ENCODE measurements around the gene CCSAP. TPM values are rescaled to one million over a fixed set of nuclear protein-coding genes. Genes with fewer than 3 reads are reported as not detected.
"Not testable (repeated sequence)": the region's sequence is repeated elsewhere in the genome, so short reads cannot be mapped to it uniquely, and the experiment has no call there.

The CCSAP gene
- total RNA-seq, 1 donor from 2014 or later = 9.1 TPM

DNA sequence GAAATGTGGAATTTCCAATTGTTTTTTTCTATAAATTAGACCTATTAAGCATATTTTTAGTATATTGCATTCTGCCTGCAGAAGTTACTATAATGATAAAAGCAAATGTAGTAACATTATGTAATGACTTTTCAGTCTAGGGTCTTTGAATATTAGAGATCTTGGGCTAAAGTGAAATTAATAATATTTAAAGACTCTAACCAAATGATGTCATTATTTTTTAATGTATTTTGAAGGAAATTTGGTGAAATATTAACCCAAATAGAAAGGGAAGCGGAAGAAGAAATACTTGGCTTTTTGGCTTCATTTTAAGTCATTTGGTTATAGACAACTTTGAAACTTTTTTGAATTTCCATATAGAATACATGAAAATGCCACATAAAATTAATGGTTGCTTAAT, 45.1 kb downstream of the CCSAP start:
- Mint-ChIP-seq H3K9me3 (no peaks in the 10 kb centered on the region), H3K4me3 (no peak overlapping the region), H3K36me3 (ENCODE audit: low read depth) (peaks cover 16% of the 10 kb centered on the region), H3K27me3 (ENCODE audit: low read depth) (no peaks in the 10 kb centered on the region), H3K27ac (ENCODE audit: unreplicated experiment) (no peak overlapping the region), H3K4me1 (peaks cover 4% of the 10 kb centered on the region)
- TF ChIP-seq, protein P1, sequence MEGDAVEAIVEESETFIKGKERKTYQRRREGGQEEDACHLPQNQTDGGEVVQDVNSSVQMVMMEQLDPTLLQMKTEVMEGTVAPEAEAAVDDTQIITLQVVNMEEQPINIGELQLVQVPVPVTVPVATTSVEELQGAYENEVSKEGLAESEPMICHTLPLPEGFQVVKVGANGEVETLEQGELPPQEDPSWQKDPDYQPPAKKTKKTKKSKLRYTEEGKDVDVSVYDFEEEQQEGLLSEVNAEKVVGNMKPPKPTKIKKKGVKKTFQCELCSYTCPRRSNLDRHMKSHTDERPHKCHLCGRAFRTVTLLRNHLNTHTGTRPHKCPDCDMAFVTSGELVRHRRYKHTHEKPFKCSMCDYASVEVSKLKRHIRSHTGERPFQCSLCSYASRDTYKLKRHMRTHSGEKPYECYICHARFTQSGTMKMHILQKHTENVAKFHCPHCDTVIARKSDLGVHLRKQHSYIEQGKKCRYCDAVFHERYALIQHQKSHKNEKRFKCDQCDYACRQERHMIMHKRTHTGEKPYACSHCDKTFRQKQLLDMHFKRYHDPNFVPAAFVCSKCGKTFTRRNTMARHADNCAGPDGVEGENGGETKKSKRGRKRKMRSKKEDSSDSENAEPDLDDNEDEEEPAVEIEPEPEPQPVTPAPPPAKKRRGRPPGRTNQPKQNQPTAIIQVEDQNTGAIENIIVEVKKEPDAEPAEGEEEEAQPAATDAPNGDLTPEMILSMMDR (conservative IDR thresholded peaks at IDR 0.05) = no peak
- no peak for DNase-seq (ENCODE audit: low read depth, low spot score)

DNA sequence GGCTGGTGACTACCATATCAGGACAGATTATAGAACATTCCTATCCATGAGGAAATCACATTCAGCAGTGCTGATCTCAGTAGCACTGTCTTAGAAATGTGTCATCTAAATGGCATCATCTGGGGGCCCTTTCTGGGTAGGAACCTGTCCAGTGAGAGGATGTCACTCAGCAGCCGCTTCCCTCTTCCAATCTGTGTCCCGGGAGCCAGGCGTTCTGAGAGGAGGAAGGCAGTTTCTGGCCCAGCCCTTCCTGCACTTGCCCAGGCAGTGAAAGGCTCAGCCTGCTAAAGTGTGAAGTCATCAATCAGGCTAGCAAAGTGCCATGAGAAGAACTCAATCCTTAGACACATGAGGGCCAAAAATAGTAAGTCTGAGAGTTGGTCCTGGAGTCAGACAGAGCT, 46.3 kb downstream of the CCSAP start:
- H3K9me3 Mint-ChIP-seq = no peaks in the 10 kb centered on the region
- TF ChIP-seq, protein P1 (conservative IDR thresholded peaks at IDR 0.05) = no peak
- H3K4me3 Mint-ChIP-seq = no peak overlapping the region
- no peak overlapping the region for H3K27ac Mint-ChIP-seq (ENCODE audit: unreplicated experiment)
- H3K36me3 Mint-ChIP-seq (ENCODE audit: low read depth) = peaks cover 16% of the 10 kb centered on the region
- H3K4me1 Mint-ChIP-seq = peaks cover 4% of the 10 kb centered on the region
- no peaks in the 10 kb centered on the region for H3K27me3 Mint-ChIP-seq (ENCODE audit: low read depth)
- DNase-seq (ENCODE audit: low read depth, low spot score) = no peak

DNA sequence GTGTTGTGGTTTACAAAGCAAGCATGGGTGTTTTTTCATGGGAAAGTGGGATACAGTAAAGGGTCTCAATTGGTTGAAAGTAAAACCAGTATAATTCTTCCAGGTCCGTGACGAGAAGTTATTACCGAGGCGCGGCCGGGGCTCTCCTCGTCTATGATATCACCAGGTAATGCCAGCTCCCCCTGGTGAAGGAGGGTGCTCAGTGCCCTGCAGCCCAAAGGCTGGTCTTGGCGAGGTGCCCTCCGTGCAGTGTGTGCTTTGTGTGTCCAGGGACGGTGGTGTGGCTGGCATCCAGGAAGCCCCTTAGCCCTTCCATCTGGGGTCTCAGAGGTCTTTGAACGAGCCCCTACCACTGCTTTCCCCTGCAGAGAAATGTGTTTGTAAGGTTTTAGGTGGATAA, 47.1 kb downstream of the CCSAP start:
- H3K4me3 Mint-ChIP-seq = no peak overlapping the region
- DNase-seq (ENCODE audit: low read depth, low spot score) = no peak
- no peaks in the 10 kb centered on the region for H3K27me3 Mint-ChIP-seq (ENCODE audit: low read depth)
- H3K27ac Mint-ChIP-seq (ENCODE audit: unreplicated experiment) = no peak overlapping the region
- peaks cover 24% of the 10 kb centered on the region for H3K36me3 Mint-ChIP-seq (ENCODE audit: low read depth)
- TF ChIP-seq, protein P1 (conservative IDR thresholded peaks at IDR 0.05) = no peak
- no peaks in the 10 kb centered on the region for H3K9me3 Mint-ChIP-seq
- peaks cover 4% of the 10 kb centered on the region for H3K4me1 Mint-ChIP-seq

DNA sequence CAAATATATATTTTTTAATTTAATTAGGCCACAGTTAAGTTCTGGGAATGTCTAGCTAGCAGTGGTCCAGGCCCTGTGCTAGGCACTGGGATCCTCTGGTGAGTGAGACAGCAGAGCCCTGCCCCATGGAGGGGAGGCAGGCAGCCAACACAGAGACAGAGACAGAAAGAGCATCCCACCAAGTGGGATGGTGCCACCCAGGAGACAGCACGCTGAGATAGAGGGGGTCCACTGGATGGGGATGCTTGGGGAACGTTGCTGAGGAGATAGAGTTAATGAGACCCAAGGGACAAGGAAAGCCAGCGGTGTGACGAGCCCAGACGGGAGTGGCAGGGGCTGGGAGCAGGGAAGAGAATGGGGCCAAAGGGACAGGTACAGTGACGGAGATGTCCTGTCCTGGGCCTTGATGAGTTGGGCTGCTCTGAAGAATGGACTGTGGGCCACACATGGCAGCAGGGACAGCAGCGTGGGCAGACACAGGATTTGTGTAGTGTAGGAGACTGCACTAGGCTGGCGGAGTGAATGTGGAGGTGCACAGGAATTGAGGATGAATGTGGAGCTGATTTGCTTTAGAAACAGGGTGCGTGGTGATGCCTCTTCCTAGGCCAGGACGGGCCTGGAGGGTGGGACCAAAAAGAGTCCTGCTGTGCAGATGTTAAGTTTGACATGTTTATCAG, 49.2 kb downstream of the CCSAP start:
- TF ChIP-seq, protein P1 (conservative IDR thresholded peaks at IDR 0.05) = no peak
- Mint-ChIP-seq H3K27ac (ENCODE audit: unreplicated experiment) (no peak overlapping the region), H3K36me3 (ENCODE audit: low read depth) (peaks cover 15% of the 10 kb centered on the region), H3K4me3 (no peak overlapping the region), H3K27me3 (ENCODE audit: low read depth) (no peaks in the 10 kb centered on the region), H3K9me3 (no peaks in the 10 kb centered on the region), H3K4me1 (peaks cover 4% of the 10 kb centered on the region)
- DNase-seq (ENCODE audit: low read depth, low spot score) = no peak

DNA sequence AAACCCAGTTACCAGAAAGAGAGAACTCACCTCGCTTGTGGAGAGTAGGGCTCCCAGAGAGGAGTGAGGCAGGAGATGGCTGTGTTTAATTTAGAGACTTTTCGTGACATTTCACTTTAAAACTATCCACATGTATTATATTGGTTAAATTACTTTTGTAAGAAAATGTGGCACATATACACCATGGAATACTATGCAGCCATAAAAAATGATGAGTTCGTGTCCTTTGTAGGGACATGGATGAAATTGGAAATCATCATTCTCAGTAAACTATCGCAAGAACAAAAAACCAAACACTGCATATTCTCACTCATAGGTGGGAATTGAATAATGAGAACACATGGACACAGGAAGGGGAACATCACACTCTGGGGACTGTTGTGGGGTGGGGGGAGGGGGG, 51.2 kb downstream of the CCSAP start:
- H3K27ac Mint-ChIP-seq (ENCODE audit: unreplicated experiment); H3K4me1 Mint-ChIP-seq; H3K4me3 Mint-ChIP-seq; H3K9me3 Mint-ChIP-seq; H3K27me3 Mint-ChIP-seq (ENCODE audit: low read depth); DNase-seq (ENCODE audit: low read depth, low spot score): not testable (repeated sequence)
- peaks cover 14% of the 10 kb centered on the region for H3K36me3 Mint-ChIP-seq (ENCODE audit: low read depth)

DNA sequence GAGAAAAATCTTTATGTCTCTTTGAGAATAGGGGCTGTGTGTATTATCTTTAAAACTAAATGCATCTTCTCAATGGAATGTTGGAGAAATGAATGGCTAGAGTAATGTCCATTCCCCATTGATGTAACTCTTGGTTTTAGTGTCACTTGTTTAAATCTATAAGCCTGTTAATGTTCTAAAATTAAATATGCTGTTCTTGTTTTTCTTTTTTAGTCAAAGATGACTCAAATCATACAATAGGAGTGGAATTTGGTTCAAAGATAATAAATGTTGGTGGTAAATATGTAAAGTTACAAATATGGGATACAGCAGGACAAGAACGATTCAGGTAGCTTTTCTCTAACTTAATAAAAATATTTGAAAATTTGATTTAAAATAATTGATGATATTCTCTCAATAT, 54.3 kb downstream of the CCSAP start:
- TF ChIP-seq, protein P1 (conservative IDR thresholded peaks at IDR 0.05) = no peak
- no peak for DNase-seq (ENCODE audit: low read depth, low spot score)
- Mint-ChIP-seq H3K27ac (ENCODE audit: unreplicated experiment) (no peak overlapping the region), H3K4me3 (no peak overlapping the region), H3K27me3 (ENCODE audit: low read depth) (no peaks in the 10 kb centered on the region), H3K36me3 (ENCODE audit: low read depth) (peaks cover 13% of the 10 kb centered on the region), H3K9me3 (no peaks in the 10 kb centered on the region), H3K4me1 (peaks cover 4% of the 10 kb centered on the region)
